HepG2 (cell line): ENCODE measurements around the gene GCN1.

ENCODE experiments used
- EP300 ChIP-seq, 3 experiments: sonication (generic) in 1 of 3; formaldehyde crosslinking in 1 of 3; IDR thresholded peaks; 2 replicates each; pipeline versions ENCODE4 v1.5.1 to v1.6.1; 2011 to 2020; ENCODE audit warnings: low read depth in 2 of 3, low read length in 2 of 3, borderline replicate concordance in 1 of 3, improper control_type of control experiment in 1 of 3, mild to moderate bottlenecking in 1 of 3, missing genetic modification reagents in 1 of 3, moderate library complexity in 1 of 3
- SMYD3 ChIP-seq: sonication (generic); formaldehyde crosslinking; IDR thresholded peaks from 2 replicates; pipeline ENCODE4 v1.8.1; 2023; ENCODE audit warnings: mild to moderate bottlenecking, missing genetic modification reagents
- TF ChIP-seq, protein P1 (sequence below): sonication (generic); formaldehyde crosslinking; IDR thresholded peaks from 2 replicates; pipeline ENCODE4 v1.5.0; 2020; ENCODE audit warnings: mild to moderate bottlenecking, missing genetic modification reagents, moderate library complexity

- TF ChIP-seq, protein P1, sequence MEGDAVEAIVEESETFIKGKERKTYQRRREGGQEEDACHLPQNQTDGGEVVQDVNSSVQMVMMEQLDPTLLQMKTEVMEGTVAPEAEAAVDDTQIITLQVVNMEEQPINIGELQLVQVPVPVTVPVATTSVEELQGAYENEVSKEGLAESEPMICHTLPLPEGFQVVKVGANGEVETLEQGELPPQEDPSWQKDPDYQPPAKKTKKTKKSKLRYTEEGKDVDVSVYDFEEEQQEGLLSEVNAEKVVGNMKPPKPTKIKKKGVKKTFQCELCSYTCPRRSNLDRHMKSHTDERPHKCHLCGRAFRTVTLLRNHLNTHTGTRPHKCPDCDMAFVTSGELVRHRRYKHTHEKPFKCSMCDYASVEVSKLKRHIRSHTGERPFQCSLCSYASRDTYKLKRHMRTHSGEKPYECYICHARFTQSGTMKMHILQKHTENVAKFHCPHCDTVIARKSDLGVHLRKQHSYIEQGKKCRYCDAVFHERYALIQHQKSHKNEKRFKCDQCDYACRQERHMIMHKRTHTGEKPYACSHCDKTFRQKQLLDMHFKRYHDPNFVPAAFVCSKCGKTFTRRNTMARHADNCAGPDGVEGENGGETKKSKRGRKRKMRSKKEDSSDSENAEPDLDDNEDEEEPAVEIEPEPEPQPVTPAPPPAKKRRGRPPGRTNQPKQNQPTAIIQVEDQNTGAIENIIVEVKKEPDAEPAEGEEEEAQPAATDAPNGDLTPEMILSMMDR (CRISPR knock-in tag) = no peak
- TF ChIP-seq EP300 (IDR thresholded peaks at IDR 0.05; ENCODE audit: low read depth in 2 of 2, low read length in 2 of 2) = no peak
- TF ChIP-seq EP300 (CRISPR knock-in tag; IDR thresholded peaks at IDR 0.05; ENCODE audit: borderline replicate concordance) = no peak
- no peak for TF ChIP-seq SMYD3 (CRISPR knock-in tag)
These were observed 99.2 kb downstream of the GCN1 start for GRCh38 chr12:120095331-120095730.
